Stimulated activated CD4-positive, alpha-beta T cell treated with anti-CD3 and anti-CD28 coated beads, Interleukin-2, amount 100 ng/mL, for 48 hours (primary cell): ENCODE measurements around the gene SUGT1.

Experiments used
- DNase-seq, 2 donors: peaks; one replicate each; pipeline ENCODE4 v3.0.0-alpha.2; 2020

The SUGT1 gene

DNA sequence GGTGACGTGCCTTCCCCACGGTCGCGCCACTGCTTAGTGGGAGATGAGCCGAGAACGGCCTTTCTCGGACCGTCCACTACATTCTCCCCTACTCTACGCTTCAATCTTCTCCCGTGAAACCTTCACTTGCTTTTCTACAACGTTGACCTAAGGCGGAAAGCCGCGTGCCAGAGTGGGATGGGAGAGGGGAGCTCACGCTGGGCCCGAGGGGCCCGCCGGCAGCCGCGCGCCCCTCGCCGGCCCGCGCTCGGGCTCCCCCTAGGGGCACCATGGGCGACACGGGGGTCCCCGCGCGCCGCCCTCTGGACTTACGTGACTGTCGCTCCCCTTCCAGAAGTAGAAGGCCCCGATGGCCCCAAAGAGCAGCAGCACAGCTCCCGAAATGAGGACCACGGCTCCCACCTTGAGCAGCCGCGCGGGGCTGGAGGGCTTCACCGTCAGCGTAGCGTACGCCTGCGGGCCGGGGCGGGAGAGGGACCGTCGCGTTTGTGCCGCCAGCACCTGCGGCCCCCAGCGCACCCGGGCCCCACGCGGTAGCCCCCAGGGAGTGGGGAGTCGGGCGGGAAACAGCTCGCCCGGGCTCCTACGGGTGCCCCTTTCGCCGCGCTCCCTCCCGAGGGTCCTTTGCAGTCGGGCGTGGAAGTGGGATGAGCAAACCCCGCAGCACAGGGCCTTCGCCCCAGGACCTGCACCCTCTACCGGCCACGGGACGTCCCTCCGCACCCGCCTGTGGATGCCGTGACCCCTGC lies 86.3 kb downstream of the SUGT1 start:
- DNase-seq: peak; percentile 1 to 10

DNA sequence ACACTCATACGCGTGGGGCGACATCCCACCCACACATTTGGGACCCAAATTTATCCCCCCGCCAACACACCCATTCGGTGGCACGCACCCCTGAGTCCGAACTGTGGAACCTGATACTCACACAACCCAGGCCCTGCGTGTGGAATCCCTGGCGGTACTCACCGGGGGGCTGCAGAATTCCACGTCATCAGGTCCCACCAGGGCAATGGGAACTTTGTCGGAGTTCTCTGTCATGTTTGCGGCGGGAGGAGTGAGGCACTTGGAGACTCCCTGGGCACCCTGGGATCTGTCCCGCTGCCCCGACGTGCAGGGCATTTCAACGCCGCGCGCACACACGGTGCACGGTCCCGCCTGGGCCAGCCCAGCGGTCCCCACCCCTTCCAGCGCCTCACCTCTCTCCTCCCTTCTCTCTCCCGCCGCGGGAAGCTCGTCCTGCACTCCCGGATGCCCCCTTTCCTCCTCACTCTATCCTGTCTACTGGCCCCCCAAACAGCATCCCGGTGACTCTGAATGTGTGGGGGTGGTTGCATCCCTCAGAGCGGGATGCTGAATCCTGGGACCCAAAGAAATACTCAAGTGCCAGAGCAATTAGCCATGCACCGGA lies 86.9 kb downstream of the SUGT1 start, which contains the start of gene CNMD:
Gene CNMD, minus strand, starts transcription at position 353 of the 604 bp plus-strand sequence. Its CDS starts 119 bp downstream, at position 234.
- DNase-seq: no peak

DNA sequence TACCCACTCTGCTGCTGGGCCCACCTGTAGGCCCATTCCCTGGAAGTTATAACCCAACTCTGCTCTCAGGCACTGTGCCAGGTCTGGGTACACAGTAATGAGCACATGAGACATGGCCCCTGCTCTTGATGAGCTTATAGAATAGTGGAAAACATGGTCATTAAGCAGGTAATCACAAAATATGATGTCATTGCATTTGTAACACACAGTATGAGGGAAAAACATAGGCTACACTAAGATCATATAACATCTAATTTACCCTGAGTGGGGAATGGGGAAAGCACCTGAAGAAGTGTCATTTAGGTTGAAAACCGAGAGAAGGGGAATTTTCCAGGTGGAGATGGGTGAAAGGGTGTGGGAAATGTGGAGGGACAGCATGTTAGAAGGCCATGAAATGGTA lies 90.9 kb downstream of the SUGT1 start:
- no peak for DNase-seq

DNA sequence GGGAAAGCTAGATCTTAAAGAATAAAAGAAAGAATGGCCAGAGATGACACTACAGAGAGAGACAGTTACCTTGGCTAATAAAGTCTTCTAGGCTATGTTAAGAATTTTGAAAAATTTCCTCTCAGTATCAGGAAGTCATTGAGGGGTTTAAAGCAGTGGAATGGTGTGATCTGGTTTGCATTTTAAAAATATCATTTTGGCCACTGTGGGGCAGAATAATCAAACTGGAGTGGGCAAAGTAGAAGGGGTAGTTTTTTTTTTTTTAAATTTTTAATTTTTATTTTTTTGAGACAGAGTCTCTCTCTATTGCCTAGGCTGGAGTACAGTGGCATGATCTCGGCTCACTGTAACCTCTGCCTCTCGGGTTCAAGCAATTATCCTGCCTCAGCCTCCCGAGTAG lies 91.4 kb downstream of the SUGT1 start:
- no peak for DNase-seq

DNA sequence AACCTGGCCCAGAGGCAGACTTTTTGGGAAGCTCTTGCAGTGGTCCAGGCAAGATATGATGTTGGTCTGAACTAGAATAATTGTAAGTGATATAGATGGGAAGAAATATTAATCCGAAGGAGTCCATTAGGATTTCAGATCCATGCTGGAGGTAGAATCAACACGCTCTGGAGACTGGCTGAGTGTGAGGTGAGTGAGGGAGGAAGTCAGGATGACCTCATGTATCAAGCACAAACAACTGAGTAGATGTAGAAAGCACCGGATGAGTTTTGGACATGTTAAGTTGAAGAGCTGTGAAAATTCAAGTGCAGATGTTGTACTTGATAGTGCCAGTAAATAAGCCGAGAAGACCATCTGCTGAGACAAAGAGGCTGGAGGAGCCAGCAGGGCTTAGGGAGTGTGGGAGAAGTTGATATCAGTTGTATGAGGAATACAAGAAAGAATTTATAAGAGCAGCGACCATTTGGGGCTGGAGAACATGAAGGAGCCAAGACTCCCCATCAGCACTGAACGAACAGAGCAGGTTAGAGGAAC lies 92.3 kb downstream of the SUGT1 start:
- DNase-seq: no peak

DNA sequence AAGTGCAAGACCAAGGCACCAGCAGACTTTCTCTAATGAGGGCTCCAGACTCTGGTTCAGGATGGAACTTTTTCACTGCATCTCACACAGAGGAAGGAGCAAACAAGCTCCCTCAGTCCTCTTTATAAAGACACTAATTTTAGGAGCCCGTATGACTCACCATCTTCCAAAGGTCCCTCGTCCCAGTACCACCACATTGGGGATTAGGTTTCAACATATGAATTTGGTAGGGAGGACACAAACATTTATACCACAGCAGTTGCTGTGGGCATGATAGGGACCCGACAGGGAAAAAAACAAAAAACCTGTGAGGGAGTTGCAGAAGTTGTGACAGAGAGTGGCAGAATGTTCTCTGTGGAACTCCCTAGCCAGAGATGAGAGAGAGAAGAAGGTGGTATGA lies 93.5 kb downstream of the SUGT1 start:
- DNase-seq: no peak

DNA sequence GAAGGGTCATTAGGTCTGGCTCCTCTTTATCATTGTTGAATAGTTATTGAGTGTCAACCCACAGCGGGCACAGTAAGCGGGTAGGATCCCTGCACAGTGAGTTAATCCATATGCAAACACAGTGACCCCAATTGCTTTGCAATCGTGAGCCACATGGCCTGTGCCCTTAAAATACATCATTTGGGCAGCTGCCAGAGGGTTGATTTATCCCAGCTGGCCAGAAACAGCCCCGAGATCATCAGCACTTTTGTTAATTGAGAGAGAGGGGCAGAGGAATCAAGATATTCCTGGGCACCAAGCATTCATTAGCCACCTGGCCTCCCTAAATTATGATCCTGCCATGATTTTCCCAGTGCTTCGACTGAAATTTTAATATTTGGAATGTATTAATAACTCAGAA lies 96.8 kb downstream of the SUGT1 start:
- no peak for DNase-seq
